IMR-90 (cell line): ENCODE results near the gene DDX54. TPM values are rescaled to one million over a fixed set of nuclear protein-coding genes. Genes with fewer than 3 reads are reported as not detected.

Experiments used
- ATAC-seq: fragments of 200-7000 bp; cut with Tn5 transposase; 2 replicates; pipeline ENCODE4 v1.9.1; 2020; ENCODE audit warnings: low read depth, mild to moderate bottlenecking, moderate library complexity
- BruUV-seq: library from RNA; stranded (reverse); fragments of 400-500 nt; replicated peaks from 2 replicates; lab custom pipeline; 2021; lab: Mats Ljungman, UMichigan
- CTCF ChIA-PET: fragments of 300-600 bp; formaldehyde crosslinking; extraction: SDS; loops from one replicate; lab custom pipeline; 2021; ENCODE audit warnings: antibody characterized with exemption; lab: Yijun Ruan, JAX
- POLR2A ChIA-PET: fragments of 300-600 bp; sonication (Branson Sonifier 250); formaldehyde crosslinking; loops from one replicate; lab custom pipeline; 2022; ENCODE audit warnings: antibody characterized with exemption; ENCODE audit not compliant: unreplicated experiment; lab: Charles Lee
- DNase-seq: peaks from one replicate; pipeline ENCODE4 v3.0.0; 2013
- H2AFZ ChIP-seq: replicated peaks from 2 replicates; pipeline ENCODE3; 2013; ENCODE audit warnings: low read length, mild to moderate bottlenecking; ENCODE audit not compliant: poor library complexity
- H2AK5ac ChIP-seq: 2 replicates; pipeline ENCODE4 v1.6.1; 2013; ENCODE audit warnings: low read depth, low read length, inconsistent platforms
- H2AK9ac ChIP-seq: replicated peaks from 2 replicates; pipeline ENCODE3; 2013; ENCODE audit warnings: mild to moderate bottlenecking, low read depth, low read length, moderate library complexity; ENCODE audit not compliant: poor library complexity
- H2BK120ac ChIP-seq: 2 replicates; pipeline ENCODE4 v1.6.1; 2013; ENCODE audit warnings: low read depth, low read length, inconsistent platforms
- H2BK15ac ChIP-seq: 3 replicates; pipeline ENCODE4 v1.6.1; 2013; ENCODE audit warnings: low read depth, low read length, inconsistent platforms
- H2BK20ac ChIP-seq: 2 replicates; pipeline ENCODE4 v1.6.1; 2013; ENCODE audit warnings: low read depth, mild to moderate bottlenecking, inconsistent platforms, low read length, moderate library complexity
- H2BK5ac ChIP-seq: 2 replicates; pipeline ENCODE4 v1.6.1; 2013; ENCODE audit warnings: mild to moderate bottlenecking, low read depth, low read length, inconsistent platforms; ENCODE audit not compliant: poor library complexity, severe bottlenecking
- H3K14ac ChIP-seq: replicated peaks from 2 replicates; pipeline ENCODE4 v1.6.1; 2013; ENCODE audit warnings: low read depth, low read length, inconsistent platforms
- H3K18ac ChIP-seq: 2 replicates; pipeline ENCODE4 v1.6.1; 2013; ENCODE audit warnings: low read depth, low read length, control low read depth
- H3K23ac ChIP-seq: 2 replicates; pipeline ENCODE4 v1.6.1; 2013; ENCODE audit warnings: low read depth, low read length, inconsistent platforms
- H3K27ac ChIP-seq: 2 replicates; pipeline ENCODE4 v1.5.1; 2013; ENCODE audit warnings: mild to moderate bottlenecking, control low read depth, low read length; ENCODE audit not compliant: insufficient read depth
- H3K27me3 ChIP-seq: 2 replicates; pipeline ENCODE4 v1.6.1; 2013; ENCODE audit warnings: low read length; ENCODE audit not compliant: control insufficient read depth, insufficient read depth
- H3K36me3 ChIP-seq: 2 replicates; pipeline ENCODE4 v1.6.1; 2013; ENCODE audit warnings: low read length, mixed read lengths; ENCODE audit not compliant: control insufficient read depth, insufficient read depth
- H3K4ac ChIP-seq: 2 replicates; pipeline ENCODE4 v1.6.1; 2013; ENCODE audit warnings: low read depth, low read length, inconsistent platforms
- H3K4me1 ChIP-seq: 2 replicates; pipeline ENCODE4 v1.6.1; 2013; ENCODE audit warnings: low read length, mixed read lengths; ENCODE audit not compliant: control insufficient read depth, insufficient read depth
- H3K4me2 ChIP-seq: 2 replicates; pipeline ENCODE4 v1.6.1; 2013; ENCODE audit warnings: low read depth, mild to moderate bottlenecking, control low read depth, low read length, moderate library complexity
- H3K4me3 ChIP-seq: 2 replicates; pipeline ENCODE4 v1.5.1; 2013; ENCODE audit warnings: low read depth, mild to moderate bottlenecking, control low read depth, low read length, moderate library complexity; ENCODE audit not compliant: insufficient read depth
- H3K56ac ChIP-seq: 2 replicates; pipeline ENCODE4 v1.6.1; 2013; ENCODE audit warnings: low read length, inconsistent platforms; ENCODE audit not compliant: insufficient read depth; ENCODE audit errors: extremely low read depth
- H3K79me1 ChIP-seq, 2 experiments: 2 replicates each; pipeline ENCODE4 v1.6.1; 2013; ENCODE audit warnings: low read length in 2 of 2, inconsistent platforms in 1 of 2, low read depth in 1 of 2
- H3K9ac ChIP-seq: 2 replicates; pipeline ENCODE4 v1.6.1; 2013; ENCODE audit warnings: low read depth, low read length, control low read depth
- H3K9me1 ChIP-seq: 2 replicates; pipeline ENCODE4 v1.6.1; 2013; ENCODE audit warnings: low read length, inconsistent platforms; ENCODE audit not compliant: insufficient read depth
- H3K9me3 ChIP-seq: 2 replicates; pipeline ENCODE4 v1.6.1; 2013; ENCODE audit warnings: low read length; ENCODE audit not compliant: control insufficient read depth, insufficient read depth
- H4K20me1 ChIP-seq: 2 replicates; pipeline ENCODE4 v1.6.1; 2013; ENCODE audit warnings: low read length, inconsistent platforms; ENCODE audit not compliant: insufficient read depth
- H4K5ac ChIP-seq: 2 replicates; pipeline ENCODE4 v1.6.1; 2013; ENCODE audit warnings: mild to moderate bottlenecking, low read depth, low read length, control low read depth
- H4K8ac ChIP-seq, 2 experiments: 2 replicates each; pipeline ENCODE4 v1.6.1; 2013; ENCODE audit warnings: low read depth in 2 of 2, low read length in 2 of 2, control low read depth in 1 of 2, inconsistent platforms in 1 of 2
- H4K91ac ChIP-seq: 2 replicates; pipeline ENCODE4 v1.6.1; 2013; ENCODE audit warnings: low read depth, low read length, inconsistent platforms; ENCODE audit not compliant: insufficient read depth
- CEBPB ChIP-seq: IDR thresholded peaks from 2 replicates; pipeline ENCODE4 v1.6.1; 2012; ENCODE audit warnings: low read depth, low read length, improper control_type of control experiment
- FOS ChIP-seq: fragments of 150-350 bp; IDR thresholded peaks from 2 replicates; pipeline ENCODE4 v1.6.1; 2016; ENCODE audit warnings: low read depth, low read length
- RAD21 ChIP-seq: IDR thresholded peaks from 2 replicates; pipeline ENCODE4 v1.6.1; 2012; ENCODE audit warnings: low read length, improper control_type of control experiment
- RFX5 ChIP-seq: IDR thresholded peaks from 2 replicates; pipeline ENCODE4 v1.8.0; 2012; ENCODE audit warnings: low read depth, mild to moderate bottlenecking, low read length, moderate library complexity
- SMC3 ChIP-seq: fragments of 150-350 bp; IDR thresholded peaks from 2 replicates; pipeline ENCODE4 v1.6.1; 2016; ENCODE audit warnings: low read depth, mild to moderate bottlenecking, antibody characterized with exemption, low read length, moderate library complexity
- USF2 ChIP-seq: fragments of 150-350 bp; IDR thresholded peaks from 2 replicates; pipeline ENCODE4 v1.6.1; 2017; ENCODE audit warnings: mild to moderate bottlenecking, antibody characterized with exemption, low read length, low read depth
- WGBS, 2 experiments: methylation state at CpG; one replicate each; pipeline versions ENCODE4 v1.1.5 to v1.1.7; 2013; ENCODE audit warnings: missing lambda C conversion rate in 2 of 2; ENCODE audit not compliant: insufficient read length in 1 of 2; ENCODE audit errors: extremely low coverage in 2 of 2; 5-methylcytosine and 5-hydroxymethylcytosine counted together
- dilution Hi-C: fragments of 300-500 bp; cut with HindIII; formaldehyde crosslinking; loops from one replicate; pipeline ENCODE4 v1.14.3; 2018; ENCODE audit warnings: low sequenced_read_pairs; ENCODE audit not compliant: unreplicated experiment
- in situ Hi-C: fragments of 300-500 bp; cut with MboI; formaldehyde crosslinking; loops from 3 replicates; pipeline ENCODE4 v1.14.3; 2019; ENCODE audit warnings: low sequenced_read_pairs, inconsistent platforms, mixed read lengths
- intact Hi-C: fragments of 100-400 bp; cut with micrococcal nuclease; formaldehyde crosslinking; loops from 2 replicates; pipeline ENCODE4 v1.10.0; 2022
- polyA plus RNA-seq, 3 experiments: library from polyadenylated mRNA; depleted of rRNA; stranded (reverse); fragments of >200 nt; gene quantifications; 2 replicates each; pipeline ENCODE4 v1.2.3, GENCODE V29; 2012; ENCODE audit warnings: low replicate concordance in 1 of 3
- total RNA-seq: library from RNA; depleted of rRNA; stranded (reverse); fragments of >200 nt; gene quantifications from 2 replicates; pipeline ENCODE4 v1.2.3, GENCODE V29; 2012

DDX54 gene
- total and polyA plus RNA-seq, 2 of the 4 experiments (the other 2 are of a cell fraction) = 23.8 to 47.5 TPM

DNA sequence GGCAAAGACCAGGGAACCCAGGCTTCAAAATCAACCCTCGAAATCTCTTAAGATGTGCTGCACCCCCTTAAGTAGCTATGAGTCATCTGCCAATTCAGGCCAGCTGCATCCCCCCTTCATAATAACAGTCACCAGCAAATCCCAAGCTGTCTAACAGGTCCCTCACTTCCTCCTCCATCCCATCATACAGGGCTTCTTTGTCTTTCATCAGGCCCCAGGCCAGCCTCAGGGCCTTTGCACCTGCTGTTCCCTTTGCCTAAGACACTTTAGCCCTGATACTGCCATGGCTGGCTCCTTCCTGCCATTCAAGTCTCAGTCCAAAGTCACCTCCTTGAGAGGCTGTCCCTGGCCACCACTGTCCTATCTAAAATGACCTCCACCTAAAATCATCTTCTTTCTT lies 53.7 kb downstream of the DDX54 start:
- Histone ChIP-seq H4K8ac (no peak overlapping the region), H4K20me1 (no peaks in the 10 kb centered on the region), H3K4me3 (no peak overlapping the region), H4K91ac (no peak overlapping the region), H3K4me2 (no peak overlapping the region), H2BK5ac (no peak overlapping the region), H3K9me3 (no peaks in the 10 kb centered on the region), H3K27me3 (peaks cover 3% of the 10 kb centered on the region), H3K79me1 (no peaks in the 10 kb centered on the region), H2BK15ac (no peak overlapping the region), H2AK9ac (no peak overlapping the region), H2BK20ac (no peak overlapping the region), H4K5ac (no peak overlapping the region), H3K14ac (no peak overlapping the region), H3K27ac (no peak overlapping the region), H3K4ac (no peak overlapping the region), H2AFZ (no peak overlapping the region), H3K36me3 (no peaks in the 10 kb centered on the region), H3K18ac (no peak overlapping the region), H2BK120ac (no peak overlapping the region), H2AK5ac (no peak overlapping the region), H3K56ac (no peak overlapping the region), H3K9me1 (no peaks in the 10 kb centered on the region), H3K9ac (no peak overlapping the region), H3K4me1 (no peaks in the 10 kb centered on the region), H3K23ac (no peak overlapping the region)
- in situ Hi-C loops = no loop called here
- no peak for TF ChIP-seq RAD21
- no peak for TF ChIP-seq RFX5
- no peak for TF ChIP-seq CEBPB
- no peak for TF ChIP-seq USF2
- TF ChIP-seq FOS = no peak
- no peak for TF ChIP-seq SMC3
- intact Hi-C loops = no loop called here
- ChIA-PET POLR2A (no interaction called here), CTCF (no interaction called here)
- no TSS peak for BruUV-seq
- ATAC-seq (no peak), DNase-seq (no peak)
- dilution Hi-C loops = no loop called here
- WGBS, 2 experiments = 38% methylated on average over 1 of the region's 1 CpG; no CpG with 5 or more reads in 1 of the 2 experiments
